ENCODE results near the gene HSPB7. TPM values are rescaled to one million over a fixed set of nuclear protein-coding genes. Genes with fewer than 3 reads are reported as not detected.
A peak's percentile ranks its signal among the peaks of the same experiment; 100 is the strongest.
"Not testable (repeated sequence)": the region's sequence is repeated elsewhere in the genome, so short reads cannot be mapped to it uniquely, and the experiment has no call there.

The HSPB7 gene
- total RNA-seq, 1 experiment from 2014 or later = not detected

GRCh38 chr1:16041200-16041599 lies 23.4 kb upstream of the HSPB7 start:
- Histone ChIP-seq H2AK5ac (ENCODE audit: insufficient read length, low read length) (no peak overlapping the region), H3K9ac (ENCODE audit: extremely low read depth, insufficient read length, low read length) (no peak overlapping the region), H3K4me2 (ENCODE audit: insufficient read depth, insufficient read length, low read length) (no peak overlapping the region), H2BK5ac (ENCODE audit: insufficient read length, low read length) (no peak overlapping the region), H4K8ac (replicated peaks; ENCODE audit: insufficient read length, low read depth, low read length) (no peak overlapping the region), H3K4ac (ENCODE audit: low read depth, low read length) (no peak overlapping the region), H3K27me3 (ENCODE audit: insufficient read depth, low read length) (no peaks in the 10 kb centered on the region), H4K5ac (ENCODE audit: insufficient read length, low read depth, low read length) (no peak overlapping the region), H3T11ph (ENCODE audit: low read length) (no peak overlapping the region), H4K91ac (ENCODE audit: insufficient read length, low read depth, low read length) (no peak overlapping the region), H3K18ac (ENCODE audit: insufficient read length, low read depth, low read length) (no peak overlapping the region), H3K9me3 (ENCODE audit: control insufficient read depth, low read depth, low read length) (no peaks in the 10 kb centered on the region), H2BK12ac (ENCODE audit: insufficient read length, low read depth, low read length) (no peak overlapping the region), H3K14ac (ENCODE audit: insufficient read depth, low read length) (no peak overlapping the region), H2BK120ac (ENCODE audit: low read depth, low read length, poor library complexity, severe bottlenecking) (no peak overlapping the region), H3K79me1 (ENCODE audit: insufficient read depth, low read depth, low read length, poor library complexity, severe bottlenecking) (no peaks in the 10 kb centered on the region), H2BK15ac (ENCODE audit: low read depth, low read length) (no peak overlapping the region), H2BK20ac (ENCODE audit: low read depth, low read length, poor library complexity, severe bottlenecking) (no peak overlapping the region), H3K79me2 (ENCODE audit: insufficient read depth, low read length) (no peaks in the 10 kb centered on the region), H3K23me2 (ENCODE audit: insufficient read length, low read depth, low read length, poor library complexity, severe bottlenecking) (no peaks in the 10 kb centered on the region), H2AFZ (ENCODE audit: low read length) (no peak overlapping the region), H4K20me1 (ENCODE audit: control insufficient read depth, insufficient read depth, insufficient read length) (no peaks in the 10 kb centered on the region), H3K4me1 (ENCODE audit: insufficient read depth, low read length) (no peaks in the 10 kb centered on the region), H3K56ac (ENCODE audit: insufficient read length, low read depth, low read length) (no peak overlapping the region), H3K23ac (ENCODE audit: insufficient read length, low read depth, low read length) (no peak overlapping the region), H3K27ac (ENCODE audit: insufficient read length, low read depth, low read length) (no peak overlapping the region)
- Mint-ChIP-seq H3K4me1 (peaks cover 0 to 6% of the 10 kb centered on the region in 2 experiments; a peak in 3 of 4 replicates), H3K9me3 (no peaks in the 10 kb centered on the region), H3K27me3 (ENCODE audit: low read depth) (peaks cover 17% of the 10 kb centered on the region), H3K27ac (peak overlapping the region in 1 of 3 experiments; percentile 53; a peak in 2 of 7 replicates), H3K36me3 (ENCODE audit: insufficient read depth in 1 of 3, low read depth in 3 of 3) (no peaks in the 10 kb centered on the region), H3K4me3 (no peak overlapping the region)
- DNase-seq = no peak
- no CpG with 5 or more reads among the region's 8 CpGs for WGBS (ENCODE audit: extremely low coverage, insufficient read length, low lambda C conversion rate)
- no peak for TF ChIP-seq CTCF (conservative IDR thresholded peaks at IDR 0.05)

- not testable (repeated sequence) for H3K56ac ChIP-seq (ENCODE audit: insufficient read length, low read depth, low read length); H3K79me1 ChIP-seq (ENCODE audit: insufficient read depth, low read depth, low read length, poor library complexity, severe bottlenecking); H3K9ac ChIP-seq (ENCODE audit: extremely low read depth, insufficient read length, low read length); H3K18ac ChIP-seq (ENCODE audit: insufficient read length, low read depth, low read length); H3T11ph ChIP-seq (ENCODE audit: low read length); H3K79me2 ChIP-seq (ENCODE audit: insufficient read depth, low read length); H2BK12ac ChIP-seq (ENCODE audit: insufficient read length, low read depth, low read length); DNase-seq; H4K8ac ChIP-seq (replicated peaks; ENCODE audit: insufficient read length, low read depth, low read length); H4K91ac ChIP-seq (ENCODE audit: insufficient read length, low read depth, low read length); H3K14ac ChIP-seq (ENCODE audit: insufficient read depth, low read length); H3K36me3 Mint-ChIP-seq (ENCODE audit: insufficient read depth in 1 of 3, low read depth in 3 of 3); H3K9me3 Mint-ChIP-seq; H2AFZ ChIP-seq (ENCODE audit: low read length); H3K27ac Mint-ChIP-seq; H3K23me2 ChIP-seq (ENCODE audit: insufficient read length, low read depth, low read length, poor library complexity, severe bottlenecking); H3K27ac ChIP-seq (ENCODE audit: insufficient read length, low read depth, low read length); H3K4ac ChIP-seq (ENCODE audit: low read depth, low read length); H3K9me3 ChIP-seq (ENCODE audit: control insufficient read depth, low read depth, low read length); H2BK15ac ChIP-seq (ENCODE audit: low read depth, low read length); H2BK5ac ChIP-seq (ENCODE audit: insufficient read length, low read length); H2BK120ac ChIP-seq (ENCODE audit: low read depth, low read length, poor library complexity, severe bottlenecking); H3K23ac ChIP-seq (ENCODE audit: insufficient read length, low read depth, low read length); H3K4me2 ChIP-seq (ENCODE audit: insufficient read depth, insufficient read length, low read length); H2AK5ac ChIP-seq (ENCODE audit: insufficient read length, low read length); H3K4me1 ChIP-seq (ENCODE audit: insufficient read depth, low read length); H2BK20ac ChIP-seq (ENCODE audit: low read depth, low read length, poor library complexity, severe bottlenecking); H3K4me3 Mint-ChIP-seq; H3K4me1 Mint-ChIP-seq; H4K5ac ChIP-seq (ENCODE audit: insufficient read length, low read depth, low read length); H3K27me3 ChIP-seq (ENCODE audit: insufficient read depth, low read length); H4K20me1 ChIP-seq (ENCODE audit: control insufficient read depth, insufficient read depth, insufficient read length)
- WGBS (ENCODE audit: extremely low coverage, insufficient read length, low lambda C conversion rate) = no CpG with 5 or more reads among the region's 8 CpGs
- peaks cover 13% of the 10 kb centered on the region for H3K27me3 Mint-ChIP-seq (ENCODE audit: low read depth)
Observed at GRCh38 chr1:16039871-16040270, 22.0 kb upstream of the HSPB7 start.
